ENCODE measurements around the gene TBC1D22B.
A peak's percentile ranks its signal among the peaks of the same experiment; 100 is the strongest.

TBC1D22B gene

DNA sequence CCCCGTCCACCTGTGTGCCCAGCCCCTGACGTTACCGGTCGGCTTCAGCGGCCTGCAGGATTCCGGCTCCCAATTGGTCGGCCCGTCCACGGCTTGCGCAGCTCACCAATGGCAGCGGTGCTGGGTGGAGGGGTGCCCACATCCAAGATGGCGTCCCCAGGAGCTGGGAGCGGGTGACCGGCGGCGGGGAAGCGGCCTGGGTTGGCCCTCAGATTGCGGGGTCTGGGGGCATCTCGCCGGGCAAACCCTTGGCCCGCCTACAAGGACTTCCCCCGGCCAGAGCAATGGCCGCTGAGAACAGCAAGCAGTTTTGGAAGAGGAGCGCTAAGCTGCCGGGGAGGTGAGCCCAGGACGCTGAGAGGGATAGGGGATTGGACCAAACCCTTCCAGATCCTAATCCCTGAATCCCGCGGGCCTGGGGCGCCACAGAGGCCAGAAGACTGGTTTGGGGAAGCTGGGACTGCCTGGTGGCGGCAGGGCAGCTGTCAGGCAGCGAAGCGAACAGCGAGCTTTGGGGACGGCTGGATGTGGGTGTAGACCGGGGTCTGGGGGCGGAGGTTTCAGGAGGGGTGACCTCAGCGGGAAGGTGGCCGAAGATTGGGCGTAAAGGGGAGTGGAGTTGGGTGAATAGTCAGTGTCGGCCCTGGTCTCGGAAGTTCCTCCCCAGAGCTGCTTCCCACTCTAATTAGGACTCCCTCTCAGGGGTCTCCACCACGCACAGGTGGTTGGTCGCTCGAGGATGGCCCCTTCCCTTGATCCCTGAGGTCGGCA is at the start of gene TBC1D22B, which contains the start of gene TMEM217:
TBC1D22B (plus strand) TSS at position 139 of the 771 bp plus-strand sequence; CDS start at position 285, 146 bp downstream.
TMEM217 (minus strand) TSS at position 511 of the 771 bp plus-strand sequence. CDS start 39,114 bp downstream, outside the sequence.
- DNase-seq (ENCODE audit: extremely low spot score, insufficient read length, low read depth) (peak; percentile 99), FAIRE-seq (peak; percentile 99)

DNA sequence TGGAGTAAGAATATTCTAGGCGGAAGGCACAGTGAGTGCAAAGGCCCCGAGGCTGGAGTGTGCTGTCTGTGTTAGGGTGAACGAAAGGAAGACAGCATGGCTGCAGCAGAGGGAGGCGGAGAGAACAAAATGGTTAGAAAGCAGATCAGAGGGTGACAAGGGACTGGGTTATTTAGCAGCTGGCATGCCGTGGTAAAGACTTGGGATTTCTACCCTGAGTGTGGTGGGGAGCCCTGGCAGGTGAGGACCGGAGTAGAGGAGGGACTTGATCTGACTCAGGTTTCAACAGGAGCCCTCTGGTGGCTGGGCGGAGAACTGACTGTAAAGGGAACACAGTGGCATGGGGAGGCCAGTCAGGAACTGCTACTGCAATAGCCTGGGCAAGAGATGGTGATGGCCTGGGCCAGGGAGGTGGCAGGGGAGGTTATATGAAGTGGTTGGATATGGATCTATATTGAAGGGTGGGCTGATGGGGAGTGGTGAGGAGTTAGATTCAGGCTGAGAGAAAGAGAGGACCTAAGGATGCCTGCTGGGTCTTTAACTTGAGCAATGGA is 49.6 kb upstream of the TBC1D22B start:
- FAIRE-seq: peak; percentile 81
- DNase-seq (ENCODE audit: extremely low spot score, insufficient read length, low read depth): peak; percentile 49

DNA sequence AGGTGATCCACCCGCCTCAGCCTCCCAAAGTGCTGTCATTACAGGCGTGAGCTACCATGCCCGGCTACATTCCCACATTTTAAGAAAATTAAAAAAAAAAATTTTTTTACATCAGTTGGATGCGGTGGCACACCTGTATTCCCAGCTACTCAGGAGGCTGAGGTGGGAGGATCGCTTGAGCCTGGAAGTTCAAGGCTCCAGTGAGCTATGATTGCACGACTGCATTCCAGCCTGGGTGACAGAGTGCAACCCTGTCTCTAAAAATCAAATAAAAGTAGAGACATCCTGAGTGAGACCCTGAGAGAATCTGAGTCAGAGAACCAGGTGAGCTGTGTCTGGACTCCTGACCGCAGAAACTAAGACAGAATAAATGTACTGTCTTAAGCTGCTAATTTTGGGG is 48.8 kb upstream of the TBC1D22B start:
- FAIRE-seq: no peak
- no peak for DNase-seq (ENCODE audit: extremely low spot score, insufficient read length, low read depth)

- FAIRE-seq: no peak
- no peak for DNase-seq (ENCODE audit: extremely low spot score, insufficient read length, low read depth)
Measured at GRCh38 chr6:37209461-37210205, 47.9 kb upstream of the TBC1D22B start.

DNA sequence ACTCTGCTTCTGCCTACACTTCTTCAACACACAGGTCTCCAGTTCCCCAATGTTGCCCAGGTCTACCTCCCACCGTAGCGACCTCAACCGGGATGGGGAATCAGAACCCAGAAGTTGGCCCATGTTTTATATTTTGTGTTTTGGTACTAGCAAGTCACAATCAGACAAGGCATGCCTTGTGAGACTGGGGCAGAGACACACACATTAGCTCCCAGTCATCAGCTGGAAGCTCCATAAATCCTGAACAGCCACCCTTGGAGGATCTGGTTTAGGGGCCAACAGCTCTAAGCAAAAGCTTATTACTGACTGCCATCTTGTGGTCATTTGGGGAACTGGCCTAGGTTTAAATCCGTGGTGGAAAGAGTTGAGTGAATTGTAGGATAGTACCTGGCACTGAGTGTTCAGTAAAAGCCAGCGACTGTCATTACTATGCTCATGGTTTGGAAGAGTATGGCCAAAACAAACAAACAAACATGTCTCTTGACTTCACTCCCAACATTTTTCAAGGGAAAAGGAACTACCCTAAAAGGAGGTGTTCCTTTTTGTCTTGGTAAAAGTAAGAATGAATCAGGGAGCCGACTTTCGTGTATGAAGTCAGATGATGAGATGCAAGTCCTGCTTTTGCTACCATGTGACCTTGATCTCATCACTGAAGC is 47.1 kb upstream of the TBC1D22B start:
- FAIRE-seq: peak; percentile 86
- DNase-seq (ENCODE audit: extremely low spot score, insufficient read length, low read depth): peak; percentile 49

- FAIRE-seq (no peak), DNase-seq (ENCODE audit: extremely low spot score, insufficient read length, low read depth) (no peak)
Measured at GRCh38 chr6:37212268-37212667, 45.3 kb upstream of the TBC1D22B start.

- FAIRE-seq (no peak), DNase-seq (ENCODE audit: extremely low spot score, insufficient read length, low read depth) (no peak)
Measured at GRCh38 chr6:37218061-37218460, 39.5 kb upstream of the TBC1D22B start.

DNA sequence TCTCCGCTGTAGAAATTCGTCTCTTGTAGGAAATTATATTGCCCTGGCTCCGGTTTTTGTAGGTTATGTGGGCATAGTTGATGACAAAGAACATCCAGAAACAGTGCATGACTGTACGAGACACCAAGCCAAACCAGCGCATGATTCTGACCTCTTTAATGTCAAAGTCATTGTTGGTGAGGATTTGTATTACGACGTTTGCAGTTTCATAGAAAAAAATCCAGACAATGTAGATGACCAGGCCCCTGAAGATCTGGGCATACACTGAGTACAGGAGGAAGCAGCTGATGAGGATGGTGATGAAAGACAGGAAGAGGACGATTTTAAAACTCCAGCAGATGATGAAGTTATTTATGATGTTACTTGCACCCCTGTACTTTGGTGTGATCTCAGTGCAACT is 39.1 kb upstream of the TBC1D22B start:
- FAIRE-seq (no peak), DNase-seq (ENCODE audit: extremely low spot score, insufficient read length, low read depth) (no peak)

DNA sequence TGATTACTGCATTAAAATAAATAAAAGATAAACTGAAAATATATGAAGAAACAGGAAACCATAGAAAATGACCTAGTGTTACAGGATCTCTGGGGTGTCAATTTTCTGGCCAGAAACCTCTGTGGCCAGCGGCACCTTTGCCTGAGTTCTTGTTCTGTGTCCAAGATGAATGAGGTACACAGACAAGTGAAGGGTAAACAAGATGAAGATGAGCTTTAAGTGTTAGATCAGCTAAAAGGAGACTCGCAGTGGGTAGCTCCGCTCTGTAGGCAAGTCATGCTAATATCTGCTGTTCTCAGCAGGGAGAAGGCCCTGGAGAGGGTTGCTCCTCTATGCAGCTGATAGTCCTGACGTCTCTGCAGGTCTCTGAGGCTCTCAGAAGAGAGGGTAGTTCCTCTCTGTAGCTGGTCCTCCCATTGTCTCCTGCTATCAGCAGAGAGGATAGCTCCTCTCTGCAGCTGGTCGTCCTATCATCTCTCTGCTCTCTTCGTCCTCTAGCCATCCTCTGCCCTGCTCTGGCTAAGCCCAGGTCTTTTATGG is 35.9 kb upstream of the TBC1D22B start:
- FAIRE-seq (peak; percentile 48), DNase-seq (ENCODE audit: extremely low spot score, insufficient read length, low read depth) (no peak)

DNA sequence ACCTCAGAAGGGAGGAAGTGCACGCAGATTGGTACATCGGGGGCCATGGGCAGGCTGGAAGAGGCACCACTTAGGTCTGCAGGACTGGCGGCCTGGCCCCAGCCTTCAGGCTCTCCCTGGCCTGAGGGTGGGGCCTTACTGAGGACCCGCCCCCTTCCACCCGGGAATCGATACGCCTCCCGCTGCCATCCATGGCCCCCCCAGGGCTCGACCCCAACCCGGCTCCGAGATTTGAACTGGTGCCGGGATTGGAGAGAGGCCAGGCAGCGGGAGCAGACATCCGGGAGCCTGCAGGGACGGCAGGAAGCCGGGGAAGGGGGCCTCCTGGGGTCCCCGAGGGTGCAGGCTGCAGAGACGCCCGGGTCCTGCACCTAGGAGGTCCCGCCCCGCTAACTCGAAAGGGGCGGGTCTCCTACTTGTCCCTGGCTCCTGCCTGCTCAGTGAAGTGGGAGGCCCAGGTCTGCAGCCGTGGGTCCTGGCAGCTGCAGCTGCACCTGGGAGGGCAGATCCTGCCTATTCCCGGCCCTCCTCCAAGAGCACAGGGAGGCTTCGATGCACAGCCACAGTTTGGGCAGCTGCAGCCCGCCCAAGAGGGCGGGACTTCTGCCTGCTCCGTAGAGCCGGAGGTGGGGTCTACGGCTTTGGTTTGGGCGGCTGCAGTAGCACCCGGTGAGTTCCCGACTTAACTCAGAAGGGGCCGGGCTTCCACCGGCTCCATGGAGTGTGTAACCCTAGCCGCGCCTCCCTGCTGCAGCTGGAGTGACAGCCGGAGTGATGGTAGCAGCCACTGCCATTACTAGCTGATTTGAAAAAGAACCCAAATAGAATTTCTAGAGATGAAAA is 35.2 kb upstream of the TBC1D22B start:
- peak; percentile 67 for FAIRE-seq
- peak; percentile 64 for DNase-seq (ENCODE audit: extremely low spot score, insufficient read length, low read depth)

GRCh38 chr6:37222992-37223391 is 34.6 kb upstream of the TBC1D22B start:
- FAIRE-seq (no peak), DNase-seq (ENCODE audit: extremely low spot score, insufficient read length, low read depth) (no peak)

GRCh38 chr6:37225350-37226169 is 32.0 kb upstream of the TBC1D22B start:
- DNase-seq (ENCODE audit: extremely low spot score, insufficient read length, low read depth): no peak
- FAIRE-seq: no peak

DNA sequence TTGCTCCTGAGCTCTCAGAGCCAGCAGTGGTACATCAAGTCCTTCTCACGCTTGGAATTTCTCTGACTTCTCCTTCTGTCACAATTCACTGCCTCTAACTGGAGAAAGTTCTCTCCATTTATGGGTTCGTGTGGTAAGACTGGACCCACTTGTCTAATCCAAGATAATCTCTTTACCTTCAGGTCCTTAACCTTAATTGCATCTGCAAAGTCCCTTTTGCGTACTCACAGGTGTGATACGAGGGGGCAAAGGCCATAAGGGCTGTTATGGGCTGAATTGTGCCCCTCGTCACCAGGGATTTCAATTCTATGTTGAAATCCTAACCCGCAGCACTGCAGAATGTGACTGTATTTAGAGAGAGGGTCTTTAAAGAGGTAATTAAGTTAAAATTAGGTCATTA is 27.5 kb upstream of the TBC1D22B start:
- DNase-seq (ENCODE audit: extremely low spot score, insufficient read length, low read depth): no peak
- no peak for FAIRE-seq

GRCh38 chr6:37232430-37233017 is 25.0 kb upstream of the TBC1D22B start:
- DNase-seq (ENCODE audit: extremely low spot score, insufficient read length, low read depth) (no peak), FAIRE-seq (no peak)

GRCh38 chr6:37233541-37233940 is 24.0 kb upstream of the TBC1D22B start:
- FAIRE-seq: no peak
- DNase-seq (ENCODE audit: extremely low spot score, insufficient read length, low read depth): no peak

DNA sequence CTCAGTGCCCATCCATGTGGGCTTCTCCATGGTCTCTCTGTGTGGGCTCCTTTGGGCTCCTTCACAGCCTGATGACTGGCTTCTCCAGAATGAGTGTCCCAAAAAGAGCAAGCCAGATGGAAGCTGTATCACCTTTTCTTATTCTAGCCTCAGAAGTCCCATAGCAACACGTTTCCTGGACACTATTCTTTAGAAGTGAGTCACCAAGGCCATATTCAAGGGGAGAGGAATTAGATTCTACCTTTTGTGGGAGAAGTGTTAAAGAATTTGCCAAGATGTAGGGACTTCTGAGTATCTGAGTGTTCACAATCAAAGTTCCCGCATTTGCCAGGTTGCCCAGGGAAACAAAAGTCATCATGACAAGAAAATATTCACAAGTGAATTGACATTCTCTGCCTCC is 20.7 kb upstream of the TBC1D22B start:
- DNase-seq (ENCODE audit: extremely low spot score, insufficient read length, low read depth) (no peak), FAIRE-seq (no peak)

GRCh38 chr6:37237789-37238188 is 19.8 kb upstream of the TBC1D22B start:
- no peak for DNase-seq (ENCODE audit: extremely low spot score, insufficient read length, low read depth)
- FAIRE-seq: no peak

DNA sequence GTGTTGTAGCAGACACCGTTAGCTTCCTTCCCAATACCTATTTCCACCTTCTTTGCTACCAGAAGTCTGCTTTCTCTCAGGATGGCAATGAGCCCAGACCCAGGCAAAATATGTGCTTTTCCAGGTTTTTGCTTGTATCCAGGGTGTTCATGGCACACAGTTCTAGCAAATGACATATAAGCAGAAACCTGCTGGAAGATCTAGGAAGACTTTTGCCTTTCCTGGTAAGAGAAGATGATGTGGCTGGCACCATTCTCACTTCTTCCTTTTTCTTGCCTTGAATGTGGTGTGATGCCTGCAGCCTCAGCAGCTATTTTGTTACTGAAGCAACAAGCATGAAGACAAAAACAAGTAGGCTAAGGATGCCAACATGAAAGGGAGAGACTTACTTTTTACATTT is 19.2 kb upstream of the TBC1D22B start:
- no peak for FAIRE-seq

More for the DNA sequence above, 19.2 kb upstream of the TBC1D22B start:
- DNase-seq (ENCODE audit: extremely low spot score, insufficient read length, low read depth): no peak

All from GM18507 (cell line).